Prostate gland (tissue), 2 donors: ENCODE data around the gene FAM8A1. TPM values are rescaled to one million over a fixed set of nuclear protein-coding genes. Genes with fewer than 3 reads are reported as not detected.

Experiments
- DNase-seq: peaks from one replicate; pipeline ENCODE4 v3.0.0-alpha.2; 2019; ENCODE audit warnings: low spot score
- H3K27ac ChIP-seq, 2 donors: fragments of 200-600 bp; sonication (generic); 2 replicates each; pipeline ENCODE4 v1.5.1; 2017 to 2019
- H3K27me3 ChIP-seq: fragments of 200-600 bp; sonication (generic); replicated peaks from 2 replicates; pipeline ENCODE4 v1.5.1; 2019; ENCODE audit not compliant: insufficient read depth
- H3K36me3 ChIP-seq, 2 donors: fragments of 200-600 bp; sonication (generic); 1 replicate in 1 of 2; 2 replicates in 1 of 2; pipeline versions ENCODE4 v1.5.1 to v1.8.1; 2017 to 2019
- H3K4me1 ChIP-seq: fragments of 200-600 bp; sonication (generic); replicated peaks from 2 replicates; pipeline ENCODE4 v1.5.1; 2019
- H3K4me3 ChIP-seq, 2 donors: fragments of 200-600 bp; sonication (generic); 2 replicates each; pipeline ENCODE4 v1.5.1; 2017 to 2019
- H3K9me3 ChIP-seq: fragments of 200-600 bp; sonication (generic); 2 replicates; pipeline ENCODE4 v1.5.1; 2017
- CTCF ChIP-seq, 4 experiments: fragments of 200-600 bp in 2 of 4; fragments of 450-650 bp in 2 of 4; sonication (generic) in 2 of 4; IDR thresholded peaks; 1 replicate in 3 of 4; 2 replicates in 1 of 4; pipeline ENCODE4 v1.5.1; 2016 to 2019; ENCODE audit warnings: antibody characterized with exemption in 4 of 4, mild to moderate bottlenecking in 2 of 4, moderate library complexity in 2 of 4
- POLR2A ChIP-seq: fragments of 450-650 bp; IDR thresholded peaks from one replicate; pipeline ENCODE4 v1.6.1; 2016; ENCODE audit warnings: antibody characterized with exemption, mild to moderate bottlenecking
- POLR2AphosphoS5 ChIP-seq: sonication (generic); formaldehyde crosslinking; IDR thresholded peaks from one replicate; pipeline ENCODE4 v1.6.1; 2017; ENCODE audit warnings: antibody characterized with exemption
- WGBS: methylation state at CpG from one replicate; pipeline ENCODE4 v1.1.5; 2018; 5-methylcytosine and 5-hydroxymethylcytosine counted together
- intact Hi-C: fragments of 100-400 bp; cut with DNase I; formaldehyde crosslinking; loops from one replicate; pipeline ENCODE4 v1.14.2; 2022
- total RNA-seq, 2 donors: library from RNA; depleted of rRNA; stranded (reverse); fragments of >200 nt; gene quantifications; one replicate each; pipeline ENCODE4 v1.1.0, GENCODE V29; 2016

Gene FAM8A1
- total RNA-seq, 2 donors from 2014 or later = 23.7 to 39.4 TPM

- H3K27ac ChIP-seq = no peak overlapping the region
- 91% methylated on average over 1 of the region's 1 CpG for WGBS
- TF ChIP-seq CTCF (IDR thresholded peaks at IDR 0.05) = no peak
- TF ChIP-seq POLR2AphosphoS5 = no peak
- no peak for TF ChIP-seq POLR2A
- DNase-seq = no peak
- no peaks in the 10 kb centered on the region for H3K36me3 ChIP-seq
- no peaks in the 10 kb centered on the region for H3K27me3 ChIP-seq
- H3K9me3 ChIP-seq = no peaks in the 10 kb centered on the region
- intact Hi-C loops = loop anchor here (10.0 kb wide), 1 partner anchor 534 kb away; the partner anchor contains the start of gene NHLRC1
- H3K4me3 ChIP-seq = no peak overlapping the region
- no peaks in the 10 kb centered on the region for H3K4me1 ChIP-seq
Observed at GRCh38 chr6:17591287-17591686, 8.8 kb upstream of the FAM8A1 start.

DNA sequence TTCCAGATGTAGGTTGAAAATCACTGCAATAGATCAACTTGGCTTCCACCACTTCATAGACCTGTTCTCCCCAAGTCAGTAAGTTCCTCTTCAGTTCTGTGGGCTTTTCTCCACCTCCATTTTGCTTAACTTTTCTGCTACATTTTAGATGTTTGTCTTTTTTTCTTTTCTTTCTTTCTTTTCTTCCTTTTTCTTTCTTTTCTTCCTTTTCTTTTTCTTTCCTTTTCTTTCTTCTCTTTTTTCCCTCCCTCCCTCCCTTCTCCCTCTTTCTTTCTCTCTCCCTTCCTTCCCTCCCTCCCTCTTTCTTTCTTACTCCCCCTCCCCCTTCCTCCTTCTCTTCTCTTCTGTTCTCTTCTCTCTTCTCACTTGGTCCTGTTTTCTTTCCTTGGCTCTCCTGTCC is 6.9 kb upstream of the FAM8A1 start:
- H3K4me3 ChIP-seq = no peak overlapping the region
- H3K27me3 ChIP-seq = no peaks in the 10 kb centered on the region
- TF ChIP-seq CTCF (IDR thresholded peaks at IDR 0.05) (no peak), POLR2A (no peak), POLR2AphosphoS5 (no peak)
- no peaks in the 10 kb centered on the region for H3K4me1 ChIP-seq
- DNase-seq = no peak
- no peaks in the 10 kb centered on the region for H3K36me3 ChIP-seq
- intact Hi-C loops = loop anchor here (10.0 kb wide), 1 partner anchor 532 kb away; the partner anchor contains the start of gene NHLRC1
- H3K9me3 ChIP-seq = no peaks in the 10 kb centered on the region
- H3K27ac ChIP-seq = no peak overlapping the region

- no peak for DNase-seq
Observed at GRCh38 chr6:17596085-17596484, 4.0 kb upstream of the FAM8A1 start.

GRCh38 chr6:17600527-17601385 is 654 bp downstream of the FAM8A1 start:
- Histone ChIP-seq H3K27me3 (no peaks in the 10 kb centered on the region), H3K9me3 (no peaks in the 10 kb centered on the region), H3K4me3 (peak overlapping the region; percentile 80 to 96), H3K27ac (peak overlapping the region; percentile 93 to 98), H3K36me3 (no peaks in the 10 kb centered on the region), H3K4me1 (no peaks in the 10 kb centered on the region)
- intact Hi-C loops = loop anchor here (5.0 kb wide), 1 partner anchor 107 kb away; the partner anchor contains the start of gene NUP153
- 2% methylated on average over 50 of the region's 77 CpGs for WGBS
- TF ChIP-seq CTCF (IDR thresholded peaks at IDR 0.05) (peak in 1 of 4 experiments; percentile 21), POLR2AphosphoS5 (no peak), POLR2A (no peak)
- DNase-seq = peak; percentile 39

More at GRCh38 chr6:17596085-17596484, 4.0 kb upstream of the FAM8A1 start:
- no peak overlapping the region for H3K4me3 ChIP-seq
- no peaks in the 10 kb centered on the region for H3K9me3 ChIP-seq
- TF ChIP-seq POLR2A = no peak
- no peak for TF ChIP-seq CTCF (IDR thresholded peaks at IDR 0.05)
- no peak for TF ChIP-seq POLR2AphosphoS5
- intact Hi-C loops = loop anchor here (10.0 kb wide), 1 partner anchor 529 kb away; the partner anchor contains the start of gene NHLRC1
- no peaks in the 10 kb centered on the region for H3K36me3 ChIP-seq
- no peaks in the 10 kb centered on the region for H3K27me3 ChIP-seq
- H3K27ac ChIP-seq = no peak overlapping the region
- WGBS = 95% methylated on average over 3 of the region's 3 CpGs
- no peaks in the 10 kb centered on the region for H3K4me1 ChIP-seq
